Vagina (tissue), 2 donors: Measurements from ENCODE around the gene SAT2. TPM values are rescaled to one million over a fixed set of nuclear protein-coding genes. Genes with fewer than 3 reads are reported as not detected.
A peak's percentile ranks its signal among the peaks of the same experiment; 100 is the strongest.
"Not testable (repeated sequence)": the region's sequence is repeated elsewhere in the genome, so short reads cannot be mapped to it uniquely, and the experiment has no call there.

ENCODE experiments used
- DNase-seq, 2 donors: peaks; one replicate each; pipeline ENCODE4 v3.0.0-alpha.2; 2017; ENCODE audit errors: extremely low spot score in 2 of 2
- H3K27ac ChIP-seq: fragments of 200-600 bp; sonication (generic); one replicate; pipeline ENCODE4 v1.5.1; 2019
- H3K27me3 ChIP-seq: fragments of 200-600 bp; sonication (generic); one replicate; pipeline ENCODE4 v1.5.1; 2019
- H3K36me3 ChIP-seq, 2 donors: fragments of 200-600 bp; sonication (generic); one replicate each; pipeline ENCODE4 v1.5.1; 2017 to 2019
- H3K4me1 ChIP-seq: fragments of 200-600 bp; sonication (generic); one replicate; pipeline ENCODE4 v1.5.1; 2019
- H3K4me3 ChIP-seq, 2 donors: fragments of 200-600 bp; sonication (generic); 1 replicate in 1 of 2; 2 replicates in 1 of 2; pipeline ENCODE4 v1.5.1; 2016 to 2019
- H3K9me3 ChIP-seq: fragments of 200-600 bp; sonication (generic); one replicate; pipeline ENCODE4 v1.5.1; 2019
- CTCF ChIP-seq, 3 experiments: fragments of 450-650 bp in 2 of 3; fragments of 200-600 bp in 1 of 3; sonication (generic) in 1 of 3; IDR thresholded peaks; one replicate each; pipeline ENCODE4 v1.5.1; 2017 to 2019; ENCODE audit warnings: antibody characterized with exemption in 3 of 3, mild to moderate bottlenecking in 2 of 3, moderate library complexity in 2 of 3
- POLR2A ChIP-seq, 2 donors: fragments of 450-650 bp; IDR thresholded peaks; one replicate each; pipeline ENCODE4 v1.6.1; 2017; ENCODE audit warnings: antibody characterized with exemption in 2 of 2, mild to moderate bottlenecking in 2 of 2, moderate library complexity in 2 of 2
- POLR2AphosphoS5 ChIP-seq, 2 donors: sonication (generic); formaldehyde crosslinking; IDR thresholded peaks; one replicate each; pipeline ENCODE4 v1.9.0; 2017; ENCODE audit warnings: antibody characterized with exemption in 2 of 2, mild to moderate bottlenecking in 2 of 2, low read depth in 1 of 2; ENCODE audit not compliant: insufficient read depth in 1 of 2
- intact Hi-C: fragments of 100-400 bp; cut with DNase I; formaldehyde crosslinking; loops from one replicate; pipeline ENCODE4 v1.15.1; 2023
- total RNA-seq: library from RNA; depleted of rRNA; stranded (reverse); fragments of >200 nt; gene quantifications from one replicate; pipeline ENCODE4 v1.2.3, GENCODE V29; 2016

SAT2 gene
- total RNA-seq, 1 donor from 2014 or later = 69.7 TPM

DNA sequence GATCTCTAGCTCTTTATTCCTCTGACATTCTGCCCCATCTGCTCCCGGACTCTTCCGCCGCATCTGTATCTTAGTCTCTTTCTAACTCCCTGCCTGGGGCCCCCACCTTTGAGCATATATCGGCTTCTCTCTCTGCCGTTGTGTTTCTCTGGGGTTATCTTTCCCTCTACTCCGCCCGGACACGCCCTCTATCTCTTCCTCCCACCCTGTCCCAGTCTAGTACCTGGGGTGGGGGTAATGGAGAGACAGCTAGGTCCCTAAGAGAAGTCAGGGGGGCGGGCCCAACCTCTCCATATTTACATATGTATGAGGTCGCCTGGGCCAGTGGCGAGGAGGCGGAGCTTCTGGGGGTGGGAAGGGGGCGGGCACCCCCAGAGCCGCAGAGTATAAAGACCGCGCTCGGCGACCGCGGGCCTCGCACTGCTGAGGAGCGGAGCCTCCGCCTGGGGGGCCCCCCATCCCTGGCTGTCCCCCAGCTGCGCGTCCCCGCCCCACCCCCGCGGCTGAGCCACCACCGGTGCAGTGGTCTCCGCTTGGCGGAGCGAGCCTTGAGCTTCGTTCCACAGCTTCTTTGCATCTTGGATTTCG, 23.0 kb upstream of the SAT2 start, which contains the start of gene ATP1B2:
TSS of gene ATP1B2 (plus strand) at position 418 of the 588 bp plus-strand sequence. CDS start 593 bp downstream, outside the sequence.
- Histone ChIP-seq H3K4me1 (peaks cover 24% of the 10 kb centered on the region), H3K4me3 (peak within 1 kb of the TSS; percentile 51 to 62), H3K36me3 (no peaks in the 10 kb centered on the region), H3K27me3 (peaks cover 14% of the 10 kb centered on the region), H3K9me3 (no peaks in the 10 kb centered on the region), H3K27ac (peak within 1 kb of the TSS; percentile 73)
- DNase-seq = no peak
- TF ChIP-seq POLR2AphosphoS5 (IDR thresholded peaks at IDR 0.05; ENCODE audit: insufficient read depth in 1 of 2, low read depth in 1 of 2) = peak in 1 of 2 donors; percentile 50
- TF ChIP-seq CTCF (IDR thresholded peaks at IDR 0.05) = no peak
- intact Hi-C loops = no loop called here

GRCh38 chr17:7647018-7647417, 19.4 kb upstream of the SAT2 start:
- intact Hi-C loops = no loop called here
- H3K27me3 ChIP-seq = peaks cover 12% of the 10 kb centered on the region
- no peak for DNase-seq
- no peak for TF ChIP-seq CTCF (IDR thresholded peaks at IDR 0.05)
- TF ChIP-seq POLR2AphosphoS5 (IDR thresholded peaks at IDR 0.05; ENCODE audit: insufficient read depth in 1 of 2, low read depth in 1 of 2) = no peak
- no peak for TF ChIP-seq POLR2A (IDR thresholded peaks at IDR 0.05)
- no peaks in the 10 kb centered on the region for H3K9me3 ChIP-seq
- no peaks in the 10 kb centered on the region for H3K36me3 ChIP-seq
- no peak overlapping the region for H3K27ac ChIP-seq
- H3K4me1 ChIP-seq = peaks cover 22% of the 10 kb centered on the region
- H3K4me3 ChIP-seq = no peak overlapping the region

- no peak overlapping the region for H3K27ac ChIP-seq
- no peak for DNase-seq
- no peaks in the 10 kb centered on the region for H3K36me3 ChIP-seq
- H3K4me1 ChIP-seq = peaks cover 17% of the 10 kb centered on the region
- no peaks in the 10 kb centered on the region for H3K9me3 ChIP-seq
- peaks cover 6% of the 10 kb centered on the region for H3K27me3 ChIP-seq
- TF ChIP-seq POLR2A (IDR thresholded peaks at IDR 0.05) (no peak), POLR2AphosphoS5 (IDR thresholded peaks at IDR 0.05; ENCODE audit: insufficient read depth in 1 of 2, low read depth in 1 of 2) (no peak), CTCF (IDR thresholded peaks at IDR 0.05) (no peak)
- no peak overlapping the region for H3K4me3 ChIP-seq
- intact Hi-C loops = no loop called here
Measured at GRCh38 chr17:7646457-7646856, 18.8 kb upstream of the SAT2 start.

DNA sequence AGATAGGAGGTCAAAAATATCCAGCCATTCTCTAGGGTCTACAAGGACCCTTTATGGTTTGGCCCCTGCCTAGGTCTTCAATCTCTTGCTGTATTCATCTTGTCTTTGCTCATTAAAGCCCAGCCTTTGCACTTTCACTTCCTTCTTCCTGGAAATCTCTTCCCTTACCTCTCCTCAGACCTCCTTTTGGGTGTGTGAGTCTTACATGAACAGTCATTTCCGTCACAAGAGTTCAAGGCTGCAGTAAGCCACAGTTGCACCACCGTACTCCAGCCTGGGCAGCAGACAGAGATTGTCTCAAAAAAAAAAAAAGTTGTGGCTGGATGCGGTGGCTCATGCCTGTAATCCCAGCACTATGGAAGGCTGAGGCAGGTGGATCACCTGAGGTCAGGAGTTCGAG, 17.2 kb upstream of the SAT2 start:
- Histone ChIP-seq H3K27ac (no peak overlapping the region), H3K27me3 (no peaks in the 10 kb centered on the region), H3K4me3 (no peak overlapping the region), H3K9me3 (no peaks in the 10 kb centered on the region), H3K36me3 (no peaks in the 10 kb centered on the region), H3K4me1 (no peaks in the 10 kb centered on the region)
- no peak for DNase-seq
- TF ChIP-seq POLR2A (IDR thresholded peaks at IDR 0.05) (no peak), CTCF (IDR thresholded peaks at IDR 0.05) (no peak), POLR2AphosphoS5 (IDR thresholded peaks at IDR 0.05; ENCODE audit: insufficient read depth in 1 of 2, low read depth in 1 of 2) (no peak)
- intact Hi-C loops = no loop called here

DNA sequence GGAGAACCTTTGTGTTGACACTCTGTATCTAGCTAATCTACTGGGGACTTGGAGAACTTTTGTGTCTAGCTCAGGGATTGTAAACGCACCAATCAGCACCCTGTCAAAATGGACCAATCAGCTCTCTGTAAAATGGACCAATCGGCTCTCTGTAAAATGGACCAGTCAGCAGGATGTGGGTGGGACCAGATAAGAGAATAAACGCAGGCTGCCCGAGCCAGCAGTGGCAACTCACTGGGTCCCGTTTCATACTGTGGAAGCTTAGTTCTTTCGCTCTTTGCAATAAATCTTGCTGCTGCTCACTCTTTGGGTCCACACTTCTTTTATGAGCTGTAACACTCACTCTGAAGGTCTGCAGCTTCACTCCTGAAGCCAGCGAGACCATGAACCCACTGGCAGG, 14.0 kb upstream of the SAT2 start:
- H3K4me1 ChIP-seq, H3K36me3 ChIP-seq, H3K4me3 ChIP-seq, DNase-seq, H3K27ac ChIP-seq, H3K27me3 ChIP-seq, H3K9me3 ChIP-seq, intact Hi-C loops: not testable (repeated sequence)
